Endothelial cell of umbilical vein (primary cell): ENCODE results near the gene DKKL1. TPM values are rescaled to one million over a fixed set of nuclear protein-coding genes. Genes with fewer than 3 reads are reported as not detected.

Source experiments
- BruUV-seq: library from RNA; stranded (reverse); fragments of 400-500 nt; replicated peaks from 2 replicates; lab custom pipeline; 2021; lab: Mats Ljungman, UMichigan
- CTCF ChIA-PET: fragments of 300-600, 350-600 bp; sonication (Branson Sonifier 250); formaldehyde crosslinking; loops from one replicate; lab custom pipeline; 2021; ENCODE audit warnings: antibody characterized with exemption, inconsistent platforms; lab: Charles Lee
- POLR2A ChIA-PET: fragments of 300-600, 350-600 bp; sonication (Branson Sonifier 250); formaldehyde crosslinking; loops from one replicate; lab custom pipeline; 2021; ENCODE audit warnings: antibody characterized with exemption, inconsistent platforms; lab: Charles Lee
- DNase-seq: peaks from one replicate; pipeline ENCODE4 v3.0.0-alpha.2; 2011; ENCODE audit warnings: low read depth, low spot score
- FAIRE-seq: peaks from 2 replicates; lab custom pipeline; 2011; peaks lifted over from hg19 to GRCh38; lab: Jason Lieb, UNC
- H2AFZ ChIP-seq: 2 replicates; pipeline ENCODE4 v1.6.0; 2012; ENCODE audit warnings: low read depth, low read length, control low read depth, inconsistent platforms
- H3K27ac ChIP-seq: 2 replicates; pipeline ENCODE4 v1.5.1; 2011; ENCODE audit warnings: low read depth, mild to moderate bottlenecking, control low read depth, low read length, moderate library complexity; ENCODE audit not compliant: insufficient read depth
- H3K27me3 ChIP-seq, 2 experiments: 2 replicates each; pipeline versions ENCODE4 v1.6.0 to v1.6.1; 2011; ENCODE audit warnings: low read length in 2 of 2, mixed read lengths in 1 of 2; ENCODE audit not compliant: control insufficient read depth in 2 of 2, insufficient read depth in 2 of 2
- H3K36me3 ChIP-seq, 2 experiments: 2 replicates in 1 of 2; 3 replicates in 1 of 2; pipeline ENCODE4 v1.5.1; 2011; ENCODE audit warnings: low read length in 2 of 2, mild to moderate bottlenecking in 1 of 2, moderate library complexity in 1 of 2; ENCODE audit not compliant: control insufficient read depth in 2 of 2, insufficient read depth in 2 of 2; ENCODE audit errors: extremely low read depth in 1 of 2
- H3K4me1 ChIP-seq: 3 replicates; pipeline ENCODE4 v1.5.1; 2011; ENCODE audit warnings: mild to moderate bottlenecking, low read length; ENCODE audit not compliant: control insufficient read depth, insufficient read depth; ENCODE audit errors: extremely low read depth
- H3K4me2 ChIP-seq: 2 replicates; pipeline ENCODE4 v1.6.1; 2011; ENCODE audit warnings: low read length, control low read depth, mixed read lengths; ENCODE audit not compliant: insufficient read depth
- H3K4me3 ChIP-seq, 3 experiments: fragments of 200-600 bp in 1 of 3; sonication (generic), shearing (Covaris generic) in 1 of 3; replicated peaks in 1 of 3; 2 replicates each; pipeline ENCODE4 v1.5.1; 2011 to 2016; ENCODE audit warnings: control low read depth in 3 of 3, low read length in 3 of 3, mild to moderate bottlenecking in 2 of 3, inconsistent platforms in 1 of 3, low read depth in 1 of 3, moderate library complexity in 1 of 3; ENCODE audit not compliant: insufficient read depth in 1 of 3
- H3K79me2 ChIP-seq: 2 replicates; pipeline ENCODE4 v1.6.0; 2012; ENCODE audit warnings: low read length, inconsistent platforms; ENCODE audit not compliant: control insufficient read depth, insufficient read depth
- H3K9ac ChIP-seq: replicated peaks from 2 replicates; pipeline ENCODE3; 2011; ENCODE audit warnings: low read length, control low read depth; ENCODE audit not compliant: insufficient read depth; ENCODE audit errors: extremely low read depth
- H3K9me1 ChIP-seq: replicated peaks from 3 replicates; pipeline ENCODE4 v1.6.0; 2011; ENCODE audit warnings: mild to moderate bottlenecking, low read length; ENCODE audit not compliant: control insufficient read depth, insufficient read depth; ENCODE audit errors: extremely low read depth
- H3K9me3 ChIP-seq: replicated peaks from 2 replicates; pipeline ENCODE4 v1.5.1; 2012; ENCODE audit warnings: low read length, inconsistent platforms; ENCODE audit not compliant: control insufficient read depth, insufficient read depth
- H4K20me1 ChIP-seq: replicated peaks from 2 replicates; pipeline ENCODE3; 2011; ENCODE audit warnings: mild to moderate bottlenecking, low read length; ENCODE audit not compliant: control insufficient read depth, insufficient read depth; ENCODE audit errors: extremely low read depth
- EZH2 ChIP-seq: IDR thresholded peaks from 2 replicates; pipeline ENCODE4 v1.6.1; 2012; ENCODE audit warnings: borderline replicate concordance, low read depth, mild to moderate bottlenecking, moderate library complexity, low read length, inconsistent platforms; ENCODE audit not compliant: severe bottlenecking
- FOS ChIP-seq: IDR thresholded peaks from 2 replicates; pipeline ENCODE4 v1.6.1; 2011; ENCODE audit warnings: mild to moderate bottlenecking, low read length, moderate library complexity, borderline replicate concordance; ENCODE audit not compliant: insufficient read depth
- GATA2 ChIP-seq: IDR thresholded peaks from 2 replicates; pipeline ENCODE4 v1.7.0; 2011; ENCODE audit warnings: low read depth, mild to moderate bottlenecking, moderate library complexity, mixed read lengths, low read length; ENCODE audit not compliant: insufficient read length, insufficient read depth
- JUN ChIP-seq: IDR thresholded peaks from 2 replicates; pipeline ENCODE4 v1.6.1; 2011; ENCODE audit warnings: borderline replicate concordance, low read depth; ENCODE audit not compliant: insufficient read length, insufficient read depth
- MYC ChIP-seq: IDR thresholded peaks from one replicate; pipeline ENCODE4 v1.6.1; 2011; ENCODE audit warnings: mild to moderate bottlenecking, low read depth, low read length
- POLR2A ChIP-seq: IDR thresholded peaks from 2 replicates; pipeline ENCODE4 v1.6.1; 2012; ENCODE audit warnings: low read depth, mild to moderate bottlenecking, control low read depth, low read length
- POLR2AphosphoS5 ChIP-seq: IDR thresholded peaks from 2 replicates; pipeline ENCODE4 v1.6.1; 2012; ENCODE audit warnings: low read depth, mild to moderate bottlenecking, control low read depth, low read length, moderate library complexity; ENCODE audit not compliant: insufficient read depth
- dilution Hi-C: fragments of 300-500 bp; cut with MboI; formaldehyde crosslinking; loops from one replicate; pipeline ENCODE4 v1.15.0; 2019; ENCODE audit warnings: low sequenced_read_pairs; ENCODE audit not compliant: extremely low pct_ligation_motif_present
- intact Hi-C: fragments of 100-400 bp; cut with micrococcal nuclease; formaldehyde crosslinking; loops from one replicate; pipeline ENCODE4 v1.10.0; 2022
- polyA plus RNA-seq, 4 experiments: library from polyadenylated mRNA; depleted of rRNA in 3 of 4; stranded (reverse) in 3 of 4; unstranded in 1 of 4; fragments of >200 nt; gene quantifications; 2 replicates each; pipeline versions ENCODE4 v1.2.1 to v1.2.3, GENCODE V29; 2011 to 2012; ENCODE audit warnings: missing spikeins in 1 of 4
- total RNA-seq: library from RNA; stranded (reverse); gene quantifications from 2 replicates; pipeline ENCODE4 v1.2.3, GENCODE V29; 2021
- TF ChIP-seq, protein P1 (sequence below), 2 donors: IDR thresholded peaks; 1 replicate in 1 of 2; 2 replicates in 1 of 2; pipeline ENCODE4 v1.5.1; 2011; ENCODE audit warnings: low read length in 2 of 2, mild to moderate bottlenecking in 2 of 2, moderate library complexity in 2 of 2, control low read depth in 1 of 2, inconsistent platforms in 1 of 2, low read depth in 1 of 2; ENCODE audit not compliant: insufficient read depth in 1 of 2; ENCODE audit errors: extremely low read depth in 1 of 2
- TF ChIP-seq, protein P2 (sequence below): IDR thresholded peaks from 2 replicates; pipeline ENCODE4 v1.6.1; 2011; ENCODE audit not compliant: insufficient read depth, insufficient read length

The DKKL1 gene
- total and polyA plus RNA-seq, 2 donors (not counting 3 experiments of a cell fraction or from before 2014, with no cell fraction given) = 0.21 TPM; not detected in 1

DNA sequence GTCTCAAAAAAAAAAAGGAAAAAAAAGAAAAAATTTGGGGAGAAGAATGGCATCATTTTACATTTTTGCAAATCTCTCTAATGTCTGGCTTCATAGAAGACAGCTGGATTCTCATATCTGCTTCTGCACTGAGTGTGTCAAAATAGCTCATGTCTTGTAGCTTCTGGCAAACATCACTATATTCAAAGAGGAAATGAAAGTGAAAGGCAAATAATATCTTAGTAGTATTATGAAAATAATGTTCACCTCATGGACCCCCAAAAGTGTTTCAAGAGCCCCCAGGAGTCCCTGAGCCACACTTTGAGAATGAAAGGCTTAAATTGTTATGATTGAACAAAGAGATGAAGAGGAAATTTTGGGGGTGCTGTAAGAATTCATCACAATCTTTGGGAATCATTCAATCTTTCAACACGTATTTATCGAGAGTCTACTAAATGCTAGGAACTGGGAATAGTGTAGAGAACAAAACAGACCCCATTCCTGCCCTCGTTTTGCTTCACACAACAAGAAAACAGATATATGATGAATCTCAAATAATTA is 37.4 kb upstream of the DKKL1 start:
- TF ChIP-seq EZH2 = no peak
- TF ChIP-seq, protein P1, sequence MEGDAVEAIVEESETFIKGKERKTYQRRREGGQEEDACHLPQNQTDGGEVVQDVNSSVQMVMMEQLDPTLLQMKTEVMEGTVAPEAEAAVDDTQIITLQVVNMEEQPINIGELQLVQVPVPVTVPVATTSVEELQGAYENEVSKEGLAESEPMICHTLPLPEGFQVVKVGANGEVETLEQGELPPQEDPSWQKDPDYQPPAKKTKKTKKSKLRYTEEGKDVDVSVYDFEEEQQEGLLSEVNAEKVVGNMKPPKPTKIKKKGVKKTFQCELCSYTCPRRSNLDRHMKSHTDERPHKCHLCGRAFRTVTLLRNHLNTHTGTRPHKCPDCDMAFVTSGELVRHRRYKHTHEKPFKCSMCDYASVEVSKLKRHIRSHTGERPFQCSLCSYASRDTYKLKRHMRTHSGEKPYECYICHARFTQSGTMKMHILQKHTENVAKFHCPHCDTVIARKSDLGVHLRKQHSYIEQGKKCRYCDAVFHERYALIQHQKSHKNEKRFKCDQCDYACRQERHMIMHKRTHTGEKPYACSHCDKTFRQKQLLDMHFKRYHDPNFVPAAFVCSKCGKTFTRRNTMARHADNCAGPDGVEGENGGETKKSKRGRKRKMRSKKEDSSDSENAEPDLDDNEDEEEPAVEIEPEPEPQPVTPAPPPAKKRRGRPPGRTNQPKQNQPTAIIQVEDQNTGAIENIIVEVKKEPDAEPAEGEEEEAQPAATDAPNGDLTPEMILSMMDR (IDR thresholded peaks at IDR 0.05; ENCODE audit: extremely low read depth in 1 of 2, insufficient read depth in 1 of 2, low read depth in 1 of 2, low read length in 2 of 2) = no peak
- TF ChIP-seq POLR2A = no peak
- no peak for TF ChIP-seq MYC
- TF ChIP-seq FOS = no peak
- TF ChIP-seq POLR2AphosphoS5 = no peak
- TF ChIP-seq, protein P2, sequence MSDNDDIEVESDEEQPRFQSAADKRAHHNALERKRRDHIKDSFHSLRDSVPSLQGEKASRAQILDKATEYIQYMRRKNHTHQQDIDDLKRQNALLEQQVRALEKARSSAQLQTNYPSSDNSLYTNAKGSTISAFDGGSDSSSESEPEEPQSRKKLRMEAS = no peak
- TF ChIP-seq JUN = no peak
- no peak for TF ChIP-seq GATA2
- BruUV-seq = no TSS peak
- Histone ChIP-seq H3K4me3 (no peak overlapping the region), H3K4me2 (no peak overlapping the region), H3K27me3 (no peaks in the 10 kb centered on the region), H3K79me2 (no peaks in the 10 kb centered on the region), H3K27ac (no peak overlapping the region), H3K36me3 (no peaks in the 10 kb centered on the region), H3K9me3 (no peaks in the 10 kb centered on the region), H4K20me1 (no peaks in the 10 kb centered on the region), H3K9me1 (no peaks in the 10 kb centered on the region), H2AFZ (no peak overlapping the region), H3K9ac (no peak overlapping the region), H3K4me1 (no peaks in the 10 kb centered on the region)
- CTCF ChIA-PET = interaction anchor here (0.8 to 1.2 kb wide), 2 partner anchors 11 to 25 kb away, joined by 3 to 4 read pairs; no protein-coding TSS in a partner anchor
- intact Hi-C loops = no loop called here
- dilution Hi-C loops = no loop called here
- POLR2A ChIA-PET = no interaction called here
- FAIRE-seq (no peak), DNase-seq (no peak)
